Kidney (tissue), 14 donors: Measurements from ENCODE around the gene CELSR3. TPM values are rescaled to one million over a fixed set of nuclear protein-coding genes. Genes with fewer than 3 reads are reported as not detected.

Source experiments
- DNase-seq, 5 donors: peaks; one replicate each; pipeline ENCODE4 v3.0.0-alpha.2; 2013 to 2020
- FAIRE-seq: peaks from 2 replicates; lab custom pipeline; 2012; peaks lifted over from hg19 to GRCh38; lab: Jason Lieb, UNC
- H3K27ac ChIP-seq, 2 donors: one replicate each; pipeline ENCODE4 v1.7.0; 2013; ENCODE audit warnings: low read depth in 2 of 2, low read length in 2 of 2, inconsistent platforms in 1 of 2
- H3K27me3 ChIP-seq: one replicate; pipeline ENCODE4 v1.7.1; 2013; ENCODE audit warnings: low read length, inconsistent platforms; ENCODE audit not compliant: control insufficient read depth, insufficient read depth
- H3K36me3 ChIP-seq, 3 donors: one replicate each; pipeline versions ENCODE4 v1.7.0 to v1.7.1; 2013; ENCODE audit warnings: low read length in 3 of 3, control low read depth in 1 of 3, inconsistent platforms in 1 of 3; ENCODE audit not compliant: insufficient read depth in 3 of 3, control insufficient read depth in 2 of 3
- H3K4me1 ChIP-seq, 3 donors: one replicate each; pipeline versions ENCODE4 v1.7.0 to v1.7.1; 2013; ENCODE audit warnings: low read length in 3 of 3, inconsistent platforms in 1 of 3, low read depth in 1 of 3; ENCODE audit not compliant: control insufficient read depth in 2 of 3, insufficient read depth in 2 of 3
- H3K4me3 ChIP-seq, 3 donors: one replicate each; pipeline versions ENCODE4 v1.7.0 to v1.8.1; 2013; ENCODE audit warnings: low read length in 3 of 3, control low read depth in 1 of 3, inconsistent platforms in 1 of 3
- H3K9ac ChIP-seq, 3 donors: one replicate each; pipeline versions ENCODE4 v1.7.0 to v1.7.1; 2013; ENCODE audit warnings: low read length in 3 of 3, control low read depth in 1 of 3, inconsistent platforms in 1 of 3
- H3K9me3 ChIP-seq, 3 donors: one replicate each; pipeline versions ENCODE4 v1.7.0 to v1.7.1; 2013; ENCODE audit warnings: low read length in 3 of 3, control low read depth in 1 of 3, inconsistent platforms in 1 of 3; ENCODE audit not compliant: control insufficient read depth in 2 of 3, insufficient read depth in 1 of 3
- CTCF ChIP-seq: IDR thresholded peaks from 3 replicates; pipeline ENCODE4 v1.5.1; 2012; ENCODE audit warnings: mild to moderate bottlenecking, moderate library complexity, borderline replicate concordance; ENCODE audit not compliant: insufficient read depth; ENCODE audit errors: extremely low read depth
- intact Hi-C: fragments of 100-400 bp; cut with DNase I; formaldehyde crosslinking; loops from one replicate; pipeline ENCODE4 v1.11.1; 2022
- polyA plus RNA-seq: library from polyadenylated mRNA; stranded (reverse); fragments of 350-450 nt; fragmentation: Illumina TruSeq; extraction: RNeasy Lipid Tissue Mini Kit (QIAGEN cat#74804); gene quantifications from one replicate; pipeline ENCODE4 v1.2.3, GENCODE V29; 2014; ENCODE audit warnings: low read depth, low replicate concordance; ENCODE audit not compliant: insufficient read depth
- total RNA-seq: library from RNA; stranded (reverse); fragmentation: NEBNext Ultra II Directional; extraction: Animal tissue kit (Norgen Biotek cat#: 25700); gene quantifications from one replicate; pipeline ENCODE4 v1.2.1, GENCODE V29; 2021
- donor health status: control.
- donor health status: control.
- donor health status: control.
- donor health status: control.
- donor health status: control.
- donor health status: DM: yes; HTN: yes; CAD: no.
- donor health status: Normal renal cell carcinoma (clear cell type).

The CELSR3 gene
- total and polyA plus RNA-seq, 2 donors from 2014 or later: 0.17 to 2.0 TPM

- FAIRE-seq (no peak), DNase-seq (no peak)
- Histone ChIP-seq H3K4me1 (peaks cover 0 to 20% (median 13%) of the 10 kb centered on the region in 3 donors), H3K27ac (no peak overlapping the region), H3K9ac (no peak overlapping the region), H3K4me3 (no peak overlapping the region), H3K9me3 (no peaks in the 10 kb centered on the region), H3K27me3 (no peaks in the 10 kb centered on the region), H3K36me3 (peaks cover 7 to 8% (median 7%) of the 10 kb centered on the region in 3 donors)
- intact Hi-C loops: no loop called here
- no peak for TF ChIP-seq CTCF
Measured at GRCh38 chr3:48708481-48708889, 45.8 kb upstream of the CELSR3 start.

- peaks cover 0 to 17% (median 7%) of the 10 kb centered on the region in 3 donors for H3K4me1 ChIP-seq
- TF ChIP-seq CTCF: no peak
- no peaks in the 10 kb centered on the region for H3K9me3 ChIP-seq
- H3K9ac ChIP-seq: no peak overlapping the region
- H3K4me3 ChIP-seq: no peak overlapping the region
- FAIRE-seq: no peak
- H3K27ac ChIP-seq: no peak overlapping the region
- peaks cover 5 to 8% (median 7%) of the 10 kb centered on the region in 3 donors for H3K36me3 ChIP-seq
- intact Hi-C loops: no loop called here
- H3K27me3 ChIP-seq: no peaks in the 10 kb centered on the region
- DNase-seq: no peak
Measured at GRCh38 chr3:48707157-48707556, 44.5 kb upstream of the CELSR3 start.

DNA sequence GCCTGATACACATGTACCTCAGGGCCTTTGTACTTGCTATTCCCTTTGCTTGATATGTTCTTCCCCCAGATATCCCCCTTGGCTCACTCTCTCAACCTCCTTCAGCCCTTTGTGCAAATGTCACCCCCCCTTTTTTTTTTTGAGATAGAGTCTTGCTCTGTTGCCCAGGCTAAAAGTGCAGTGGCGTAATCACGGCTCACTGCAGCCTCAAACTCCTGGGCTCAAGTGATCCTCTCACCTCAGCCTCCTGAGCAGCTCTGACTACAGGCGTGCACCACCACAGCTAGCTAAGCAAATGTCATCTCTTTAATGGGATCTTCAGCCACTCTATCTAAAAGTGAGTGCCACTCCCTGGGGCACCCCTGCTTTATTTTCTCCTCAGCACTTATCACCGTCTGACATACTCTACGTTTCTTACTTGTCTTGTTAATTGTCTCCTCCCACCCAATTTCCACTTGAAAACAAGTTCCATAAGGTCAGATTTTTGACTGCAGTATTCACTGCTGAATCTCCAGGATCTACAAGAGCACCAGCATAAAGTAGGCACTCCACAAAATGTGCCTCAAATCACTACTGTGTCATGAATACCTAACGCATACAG is 39.7 kb upstream of the CELSR3 start:
- no peaks in the 10 kb centered on the region for H3K9me3 ChIP-seq
- FAIRE-seq (no peak), DNase-seq (no peak)
- intact Hi-C loops: no loop called here
- H3K4me3 ChIP-seq: no peak overlapping the region
- peaks cover 0 to 4% (median 0%) of the 10 kb centered on the region in 3 donors for H3K4me1 ChIP-seq
- H3K9ac ChIP-seq: no peak overlapping the region
- H3K27ac ChIP-seq: no peak overlapping the region
- H3K27me3 ChIP-seq: no peaks in the 10 kb centered on the region
- no peak for TF ChIP-seq CTCF
- peaks cover 0 to 4% (median 4%) of the 10 kb centered on the region in 3 donors for H3K36me3 ChIP-seq
